SK-N-SH (cell line): Measurements from ENCODE around the gene EEF1AKMT4. TPM values are rescaled to one million over a fixed set of nuclear protein-coding genes. Genes with fewer than 3 reads are reported as not detected.

Experiments
- FOSL2 ChIP-seq: IDR thresholded peaks from 2 replicates; pipeline ENCODE4 v1.4.0; 2012; ENCODE audit warnings: low read depth, mild to moderate bottlenecking, moderate library complexity, borderline replicate concordance
- FOXJ3 ChIP-seq: sonication (generic); formaldehyde crosslinking; IDR thresholded peaks from 2 replicates; pipeline ENCODE4 v1.5.1; 2020; ENCODE audit warnings: mild to moderate bottlenecking, missing genetic modification reagents
- NRF1 ChIP-seq: IDR thresholded peaks from 2 replicates; pipeline ENCODE4 v1.6.1; 2012; ENCODE audit warnings: low read depth, mild to moderate bottlenecking, low read length
- PBX3 ChIP-seq: IDR thresholded peaks from 2 replicates; pipeline ENCODE4; 2012
- SIN3A ChIP-seq: IDR thresholded peaks from 2 replicates; pipeline ENCODE4 v1.6.1; 2012; ENCODE audit warnings: low read depth, mild to moderate bottlenecking, low read length, moderate library complexity, borderline replicate concordance
- TAF1 ChIP-seq: IDR thresholded peaks from 2 replicates; pipeline ENCODE4 v1.6.1; 2012; ENCODE audit warnings: low read depth, mild to moderate bottlenecking, low read length, moderate library complexity, borderline replicate concordance
- TCF12 ChIP-seq: IDR thresholded peaks from 2 replicates; pipeline ENCODE4 v1.4.0; 2012
- USF2 ChIP-seq: fragments of 150-350 bp; IDR thresholded peaks from 2 replicates; pipeline ENCODE4 v1.6.1; 2017; ENCODE audit warnings: antibody characterized with exemption, low read length, low read depth, borderline replicate concordance
- YY1 ChIP-seq: IDR thresholded peaks from 2 replicates; pipeline ENCODE4 v1.4.0; 2012; ENCODE audit warnings: low read depth, mild to moderate bottlenecking
- ZBTB33 ChIP-seq: IDR thresholded peaks from 2 replicates; pipeline ENCODE4 v1.4.0; 2012; ENCODE audit warnings: low read depth, borderline replicate concordance
- polyA plus RNA-seq, 3 experiments: library from polyadenylated mRNA; depleted of rRNA; stranded (reverse); fragments of >200 nt; gene quantifications; 2 replicates each; pipeline ENCODE4 v1.2.3, GENCODE V29; 2012
- TF ChIP-seq, protein P1 (sequence below): IDR thresholded peaks from 2 replicates; pipeline ENCODE4 v1.6.1; 2012; ENCODE audit warnings: mild to moderate bottlenecking, low read depth, low read length, moderate library complexity

The EEF1AKMT4 gene
- polyA plus RNA-seq, 1 of the 3 experiments (the other 2 are of a cell fraction) = 9.3 TPM

DNA sequence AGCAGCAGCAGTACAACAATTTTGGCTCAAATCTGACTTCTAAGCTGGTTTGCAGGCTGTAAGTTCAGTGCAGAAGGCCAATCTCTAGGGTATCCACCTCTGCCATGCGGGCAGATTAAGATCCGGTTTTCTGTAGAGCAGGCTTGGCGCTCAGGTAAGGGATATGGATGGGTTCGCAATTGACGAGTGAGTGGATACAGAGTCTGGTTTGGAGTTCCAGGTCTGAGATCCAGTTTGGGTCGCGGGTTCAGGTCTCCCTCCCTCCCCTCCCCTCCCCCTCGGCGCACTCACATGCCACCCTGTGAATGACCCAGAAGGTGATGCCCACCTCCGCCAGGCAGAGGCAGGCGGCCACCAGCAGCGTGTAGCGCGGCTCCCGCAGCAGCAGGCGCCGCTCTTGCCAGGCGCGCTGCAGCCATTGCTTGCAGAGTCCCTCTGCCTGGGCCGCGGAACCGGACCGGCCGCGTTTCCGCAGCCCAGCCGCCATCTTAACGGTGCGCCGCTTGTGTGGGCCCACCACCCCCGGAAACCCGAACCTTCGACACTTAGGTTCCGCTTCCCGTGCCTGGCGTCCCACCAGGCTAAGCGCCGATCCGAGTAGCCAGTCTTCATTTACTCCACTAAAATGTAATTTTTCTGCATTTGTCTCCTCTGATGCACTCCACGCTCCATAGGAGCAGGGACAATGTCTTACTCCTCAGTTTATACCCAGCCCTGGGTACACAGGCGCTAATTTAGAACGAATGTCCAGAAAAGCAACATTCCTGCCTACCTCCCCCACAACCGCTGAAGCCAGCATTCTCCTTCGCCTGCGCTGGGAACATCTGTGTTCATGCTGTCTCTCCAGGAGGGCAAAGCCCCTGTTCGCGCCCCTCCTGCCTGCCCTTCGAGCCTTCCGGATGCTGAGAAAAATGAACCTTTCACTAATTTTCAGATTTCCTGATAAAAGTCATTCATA, 739 bp upstream of the EEF1AKMT4 start, which contains the start of gene ALG3 (continued):
- TF ChIP-seq, protein P1, sequence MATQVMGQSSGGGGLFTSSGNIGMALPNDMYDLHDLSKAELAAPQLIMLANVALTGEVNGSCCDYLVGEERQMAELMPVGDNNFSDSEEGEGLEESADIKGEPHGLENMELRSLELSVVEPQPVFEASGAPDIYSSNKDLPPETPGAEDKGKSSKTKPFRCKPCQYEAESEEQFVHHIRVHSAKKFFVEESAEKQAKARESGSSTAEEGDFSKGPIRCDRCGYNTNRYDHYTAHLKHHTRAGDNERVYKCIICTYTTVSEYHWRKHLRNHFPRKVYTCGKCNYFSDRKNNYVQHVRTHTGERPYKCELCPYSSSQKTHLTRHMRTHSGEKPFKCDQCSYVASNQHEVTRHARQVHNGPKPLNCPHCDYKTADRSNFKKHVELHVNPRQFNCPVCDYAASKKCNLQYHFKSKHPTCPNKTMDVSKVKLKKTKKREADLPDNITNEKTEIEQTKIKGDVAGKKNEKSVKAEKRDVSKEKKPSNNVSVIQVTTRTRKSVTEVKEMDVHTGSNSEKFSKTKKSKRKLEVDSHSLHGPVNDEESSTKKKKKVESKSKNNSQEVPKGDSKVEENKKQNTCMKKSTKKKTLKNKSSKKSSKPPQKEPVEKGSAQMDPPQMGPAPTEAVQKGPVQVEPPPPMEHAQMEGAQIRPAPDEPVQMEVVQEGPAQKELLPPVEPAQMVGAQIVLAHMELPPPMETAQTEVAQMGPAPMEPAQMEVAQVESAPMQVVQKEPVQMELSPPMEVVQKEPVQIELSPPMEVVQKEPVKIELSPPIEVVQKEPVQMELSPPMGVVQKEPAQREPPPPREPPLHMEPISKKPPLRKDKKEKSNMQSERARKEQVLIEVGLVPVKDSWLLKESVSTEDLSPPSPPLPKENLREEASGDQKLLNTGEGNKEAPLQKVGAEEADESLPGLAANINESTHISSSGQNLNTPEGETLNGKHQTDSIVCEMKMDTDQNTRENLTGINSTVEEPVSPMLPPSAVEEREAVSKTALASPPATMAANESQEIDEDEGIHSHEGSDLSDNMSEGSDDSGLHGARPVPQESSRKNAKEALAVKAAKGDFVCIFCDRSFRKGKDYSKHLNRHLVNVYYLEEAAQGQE = peak; percentile 62
- TF ChIP-seq FOSL2 (no peak), YY1 (peak; percentile 96), SIN3A (peak; percentile 74; the same call in 1 of the 2 replicates), PBX3 (no peak), USF2 (no peak), ZBTB33 (peak; percentile 15; the same call in 1 of the 2 replicates), TCF12 (peak; percentile 36; the same call in 1 of the 2 replicates), FOXJ3 (CRISPR knock-in tag) (no peak), TAF1 (peak; percentile 100), NRF1 (no peak)
- TF ChIP-seq, all 33 proteins: peak for 12
